SK-N-DZ (cell line): ENCODE measurements around the gene ITPRIP. TPM values are rescaled to one million over a fixed set of nuclear protein-coding genes. Genes with fewer than 3 reads are reported as not detected.
A peak's percentile ranks its signal among the peaks of the same experiment; 100 is the strongest.

ENCODE experiments used
- DNase-seq: peaks from one replicate; pipeline ENCODE4 v3.0.0-alpha.2; 2015; ENCODE audit warnings: low spot score
- polyA plus RNA-seq, 2 experiments: library from polyadenylated mRNA; depleted of rRNA; stranded (reverse); fragments of >200 nt; gene quantifications; 2 replicates each; pipeline ENCODE4 v1.2.3, GENCODE V29; 2014

ITPRIP gene, protein sequence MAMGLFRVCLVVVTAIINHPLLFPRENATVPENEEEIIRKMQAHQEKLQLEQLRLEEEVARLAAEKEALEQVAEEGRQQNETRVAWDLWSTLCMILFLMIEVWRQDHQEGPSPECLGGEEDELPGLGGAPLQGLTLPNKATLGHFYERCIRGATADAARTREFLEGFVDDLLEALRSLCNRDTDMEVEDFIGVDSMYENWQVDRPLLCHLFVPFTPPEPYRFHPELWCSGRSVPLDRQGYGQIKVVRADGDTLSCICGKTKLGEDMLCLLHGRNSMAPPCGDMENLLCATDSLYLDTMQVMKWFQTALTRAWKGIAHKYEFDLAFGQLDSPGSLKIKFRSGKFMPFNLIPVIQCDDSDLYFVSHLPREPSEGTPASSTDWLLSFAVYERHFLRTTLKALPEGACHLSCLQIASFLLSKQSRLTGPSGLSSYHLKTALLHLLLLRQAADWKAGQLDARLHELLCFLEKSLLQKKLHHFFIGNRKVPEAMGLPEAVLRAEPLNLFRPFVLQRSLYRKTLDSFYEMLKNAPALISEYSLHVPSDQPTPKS
- polyA plus RNA-seq (2014; cell fraction: cytosol; rRNA removed): 0.40 and 0.52 TPM in 2 replicates
- 0.04 and 0.88 TPM in 2 replicates for polyA plus RNA-seq (2014; cell fraction: nucleus; rRNA removed)

DNA sequence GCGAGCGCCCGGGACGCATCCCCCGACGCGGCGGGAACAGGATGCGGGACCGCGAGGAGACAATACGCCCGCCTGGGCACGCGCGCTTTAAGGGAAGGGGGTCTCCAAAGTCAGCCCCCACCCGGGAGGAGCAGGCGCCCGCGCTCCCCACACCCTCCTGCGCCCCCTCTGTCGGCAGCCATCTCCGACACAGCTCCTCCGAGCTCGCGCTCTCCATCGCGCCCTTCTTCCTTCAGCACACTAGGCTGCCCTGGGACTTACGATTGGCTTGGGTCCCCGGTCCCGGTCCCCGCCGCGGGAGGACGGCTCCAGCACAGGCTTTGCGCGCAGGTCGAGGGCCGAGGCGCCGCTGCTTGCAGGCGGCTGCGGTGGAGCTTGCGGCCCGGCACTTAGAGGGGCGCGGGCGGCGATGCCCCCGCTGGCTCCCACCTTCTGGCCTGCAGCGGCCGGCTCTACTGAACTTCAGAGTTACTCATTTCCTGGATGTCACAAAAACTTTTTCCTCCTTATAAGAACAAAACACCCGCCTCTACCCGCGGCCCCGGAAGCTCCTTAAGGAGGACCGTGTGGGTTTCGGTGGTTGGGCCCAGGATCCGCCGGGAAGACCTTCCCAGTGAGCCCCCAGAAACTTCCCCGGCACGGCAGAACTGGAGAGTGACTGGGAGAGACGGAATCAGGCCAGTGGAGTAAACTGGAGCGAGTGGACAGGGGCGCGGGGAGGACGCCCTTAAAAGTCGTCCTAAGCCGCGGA is at the start of gene ITPRIP:
Gene ITPRIP (minus strand): TSS at position 481 of the 751 bp plus-strand sequence. CDS start 22,414 bp downstream, outside the sequence.
- peak; percentile 52 for DNase-seq

DNA sequence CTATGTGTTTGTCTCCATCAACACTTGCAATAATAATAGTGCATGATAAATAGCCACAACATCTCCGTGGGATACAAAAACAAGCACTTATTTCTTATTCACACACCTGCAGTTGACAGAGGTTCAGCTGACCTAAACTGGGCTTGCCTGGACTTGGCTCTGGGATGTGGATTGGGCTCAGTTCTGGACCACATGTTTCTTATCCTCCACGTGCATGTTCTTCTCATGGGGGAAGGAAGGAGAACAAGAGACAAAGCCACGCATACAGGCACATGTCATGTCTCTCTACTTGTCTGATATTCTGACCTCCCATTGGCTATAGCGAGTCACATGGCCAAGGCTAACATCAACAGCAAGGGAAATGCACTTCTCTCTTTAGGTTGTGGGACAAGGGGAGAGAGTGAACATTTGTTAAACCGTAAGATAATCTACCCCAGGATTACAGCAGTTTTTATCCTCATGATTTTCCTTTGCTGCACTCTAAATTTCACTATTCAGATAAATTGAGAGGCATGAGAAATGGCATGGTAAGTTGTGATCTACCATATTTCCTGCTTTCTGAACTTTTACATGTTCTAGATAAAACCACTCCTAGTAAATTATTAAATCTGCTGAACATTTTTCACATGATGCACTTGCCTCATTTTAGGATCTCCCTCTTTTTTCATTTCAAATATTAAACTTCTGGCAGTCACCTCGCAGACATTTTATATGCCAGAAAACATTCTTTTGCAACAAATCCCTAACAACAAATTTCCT is 49.0 kb upstream of the ITPRIP start:
- no peak for DNase-seq

DNA sequence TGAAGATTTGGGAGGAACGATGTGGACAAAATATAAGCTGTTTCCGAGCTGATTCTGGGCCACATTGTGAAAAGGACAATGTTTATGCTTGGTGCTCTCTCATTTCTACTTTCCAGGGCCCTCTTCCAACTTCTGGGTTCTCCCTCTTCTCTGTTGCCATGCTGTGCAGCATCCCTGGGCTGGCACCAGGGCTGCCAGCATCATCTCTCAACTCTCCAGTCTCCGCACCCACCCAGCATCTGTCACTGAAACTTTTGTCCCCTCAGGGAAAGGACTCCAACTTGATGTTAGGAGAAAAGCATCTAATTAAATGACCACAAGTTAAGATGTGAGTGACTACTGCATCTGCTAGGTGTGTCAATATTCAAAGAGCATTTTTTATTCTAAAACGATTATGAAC is 42.1 kb upstream of the ITPRIP start:
- DNase-seq: no peak

DNA sequence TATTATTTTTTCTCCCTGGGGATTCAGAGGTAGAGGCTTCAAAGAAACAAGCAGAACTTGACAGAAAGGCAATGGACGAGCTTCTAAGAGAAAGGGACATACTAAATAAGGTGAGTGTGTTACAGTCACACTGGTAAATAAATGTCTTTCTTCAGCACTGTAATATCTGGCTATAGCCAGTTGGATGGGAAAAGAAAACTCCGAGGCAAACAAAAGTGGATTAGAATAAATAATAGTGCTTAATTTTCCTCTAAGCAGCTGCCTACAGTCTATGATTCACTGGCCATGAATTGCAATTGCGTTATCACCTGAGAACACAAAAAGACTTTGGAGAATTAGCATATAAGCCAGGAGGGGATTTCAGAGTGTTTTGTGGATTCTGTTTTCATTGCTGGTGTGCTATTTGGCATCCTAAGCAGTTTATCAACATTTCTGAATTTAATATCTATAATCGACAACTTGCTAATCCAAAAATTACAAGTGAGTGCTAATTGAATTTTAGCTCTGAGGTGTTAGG is 38.6 kb upstream of the ITPRIP start:
- no peak for DNase-seq

DNA sequence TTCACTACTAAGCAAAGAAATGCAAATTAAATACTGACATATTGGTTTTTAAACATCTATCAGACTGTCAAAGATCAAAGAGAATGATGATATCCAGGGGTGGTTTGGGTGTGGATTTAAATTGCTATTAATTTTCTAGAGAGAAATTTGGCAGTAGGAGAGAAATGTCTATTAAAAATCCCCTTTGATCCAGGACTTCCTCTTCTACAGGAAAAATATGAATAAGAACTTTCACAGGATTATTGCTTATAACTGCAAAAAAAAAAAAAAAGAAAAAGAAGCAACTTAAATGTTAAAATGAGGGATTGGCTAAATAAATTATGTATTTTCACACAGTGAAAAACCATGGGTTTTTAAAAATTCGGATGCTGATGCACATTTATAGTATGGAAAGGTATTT is 36.3 kb upstream of the ITPRIP start:
- no peak for DNase-seq

DNA sequence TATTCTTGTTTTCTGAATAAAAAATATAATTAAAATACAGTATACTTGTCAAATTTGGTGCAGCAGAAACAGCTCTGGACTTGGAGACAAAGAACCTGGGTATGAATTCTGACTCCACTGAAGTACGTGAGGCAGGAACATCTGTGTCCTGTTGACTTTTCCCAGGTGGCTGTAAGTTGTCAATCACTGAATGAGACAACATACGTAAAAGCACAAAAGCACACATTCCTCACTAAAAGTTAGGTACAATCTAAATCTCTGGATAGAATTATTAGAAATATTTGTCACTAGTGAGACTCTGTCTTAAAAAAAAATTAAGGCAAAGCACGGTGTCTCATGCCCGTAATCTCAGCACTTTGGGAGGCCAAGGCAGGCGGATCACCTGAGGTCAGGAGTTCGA is 33.5 kb upstream of the ITPRIP start:
- DNase-seq: no peak

DNA sequence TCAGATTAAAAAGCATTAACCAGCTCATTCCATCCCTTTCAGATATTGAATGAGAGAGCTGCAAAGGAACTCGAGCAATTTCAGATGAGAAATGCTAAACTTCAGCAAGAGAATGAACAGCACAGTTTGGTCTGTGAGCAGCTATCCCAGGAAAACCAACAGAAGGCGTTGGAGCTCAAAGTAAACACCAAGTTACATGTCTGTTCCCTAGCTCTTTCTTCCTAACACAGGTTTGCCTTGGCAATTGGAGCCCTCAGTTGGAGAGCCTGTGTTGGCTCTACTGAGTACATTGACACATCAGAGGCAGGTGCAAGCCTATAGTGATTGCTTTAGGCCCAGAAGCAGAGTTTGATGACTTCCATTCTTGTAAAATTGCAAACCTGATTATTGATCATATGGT is 30.1 kb upstream of the ITPRIP start:
- peak; percentile 86 for DNase-seq

DNA sequence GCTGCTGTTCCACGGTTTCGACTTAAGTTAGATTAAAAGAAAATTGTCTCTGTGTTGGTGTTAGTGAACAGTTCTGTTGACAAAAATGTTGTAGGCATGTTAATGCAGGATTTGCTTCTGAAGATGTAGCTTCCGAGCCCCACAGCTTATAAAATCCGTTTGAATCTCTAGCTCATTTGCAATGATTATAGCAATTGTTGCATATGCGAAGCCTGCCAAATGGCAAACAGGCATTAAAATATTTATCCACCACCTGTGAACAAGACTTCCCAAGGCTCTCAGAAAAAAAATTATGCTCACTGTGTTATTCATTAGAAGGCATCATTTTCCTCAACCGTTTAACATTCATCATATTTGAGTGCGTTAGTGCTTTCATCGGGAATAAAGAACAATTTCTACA is 29.6 kb upstream of the ITPRIP start:
- DNase-seq: no peak

DNA sequence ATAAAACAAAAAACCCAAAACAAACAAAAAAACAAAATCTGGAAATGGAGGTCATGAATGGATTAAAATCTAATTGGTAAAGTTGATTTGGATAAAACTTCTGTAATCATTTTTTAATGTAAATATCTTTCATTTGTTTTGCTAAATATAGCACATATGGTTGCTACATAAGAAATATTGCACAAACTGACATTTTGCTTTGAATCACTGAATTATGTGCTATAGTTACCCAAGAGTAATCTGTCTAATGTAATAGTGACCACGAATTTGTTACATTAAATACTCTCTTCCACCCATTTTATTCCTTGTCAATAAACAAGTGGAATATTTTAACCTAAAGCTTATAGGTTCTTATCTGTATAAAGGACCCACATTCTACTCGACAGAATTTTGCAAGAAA is 21.5 kb upstream of the ITPRIP start:
- DNase-seq: no peak

DNA sequence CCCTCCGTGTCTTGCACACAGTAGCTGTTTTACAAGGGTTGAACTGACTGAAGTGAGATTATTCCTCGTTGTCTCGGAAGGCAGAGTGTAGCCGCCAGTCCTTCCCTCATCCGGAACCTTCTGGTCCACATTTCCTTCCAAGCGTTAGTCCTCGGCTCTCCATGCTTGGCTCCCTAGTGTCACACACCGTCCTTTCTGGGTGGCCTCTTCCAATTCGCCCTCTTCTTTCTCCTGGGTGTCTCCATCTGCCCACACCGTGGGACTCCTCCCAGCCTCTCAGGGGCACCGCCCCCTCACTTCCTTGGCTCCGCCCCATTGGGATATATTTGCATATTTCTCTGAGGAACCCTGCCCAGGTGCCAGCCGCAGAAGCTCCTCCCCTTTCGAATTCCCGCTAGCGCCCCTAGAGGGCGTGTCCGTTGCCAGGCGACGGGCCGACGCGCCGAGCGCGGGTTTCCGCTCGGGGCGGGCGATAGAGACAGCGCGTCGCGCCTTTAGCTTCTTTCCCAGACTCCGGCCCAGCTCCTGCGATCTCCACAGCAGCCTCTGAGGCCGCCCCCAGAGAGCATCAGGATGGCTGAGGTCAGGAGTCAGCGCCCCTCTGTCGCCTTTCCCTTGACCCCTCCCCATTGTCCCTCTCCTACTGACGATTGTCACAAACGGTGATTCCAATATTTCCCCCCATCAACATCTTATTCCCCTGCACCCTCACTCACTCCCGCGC is 15.2 kb upstream of the ITPRIP start, which contains the start of gene CFAP58:
Gene CFAP58 (plus strand): TSS at position 509 of the 724 bp plus-strand sequence. CDS start 65 bp downstream, at position 574.
- DNase-seq: peak; percentile 85

DNA sequence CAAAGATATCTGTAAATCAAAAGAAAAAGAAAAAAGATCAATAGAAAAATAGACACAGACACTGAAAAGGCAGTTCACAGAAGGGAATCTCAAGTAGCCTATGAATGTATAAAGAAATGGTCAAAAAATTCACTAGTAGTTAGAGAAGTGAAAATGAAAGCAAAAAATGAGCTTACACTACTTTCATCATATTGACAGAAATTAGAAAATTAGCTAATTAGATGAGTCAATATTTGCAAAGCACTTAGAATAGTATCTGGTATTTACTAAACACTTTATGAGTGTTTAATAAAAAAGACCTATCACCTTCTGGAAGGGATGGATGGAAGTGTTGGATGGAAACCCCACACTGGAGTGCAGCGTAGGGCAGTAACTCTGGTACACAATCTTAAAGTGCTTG is 13.7 kb upstream of the ITPRIP start:
- no peak for DNase-seq

DNA sequence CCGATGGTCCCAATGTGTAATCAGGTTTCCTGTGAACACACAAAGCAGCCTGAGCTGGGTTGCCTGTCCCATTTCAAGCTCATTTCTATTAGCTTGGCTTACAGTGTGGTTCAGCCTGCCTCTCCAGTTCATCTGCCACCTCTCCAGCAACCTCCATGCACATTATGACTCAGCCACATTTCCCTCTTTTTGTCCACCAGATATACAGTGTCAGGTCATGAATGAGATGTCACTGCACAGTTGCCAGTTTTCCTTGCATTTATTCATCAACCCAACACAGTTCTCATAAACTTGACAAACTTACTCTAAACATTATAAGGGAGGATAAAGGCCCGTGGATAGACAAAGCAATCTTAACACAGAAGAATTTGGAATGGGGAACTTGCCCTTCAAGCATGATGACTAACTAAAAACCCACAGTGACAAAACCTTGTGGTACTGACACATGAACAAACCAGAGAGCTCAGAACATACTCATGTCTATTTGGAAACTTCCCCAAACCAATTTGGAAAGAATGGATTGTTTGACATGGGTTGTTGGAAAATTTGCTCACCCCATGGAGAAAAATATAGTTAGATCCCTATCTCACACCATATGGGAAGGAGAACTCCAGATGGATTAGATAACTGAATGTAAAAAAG is 12.9 kb upstream of the ITPRIP start:
- no peak for DNase-seq

DNA sequence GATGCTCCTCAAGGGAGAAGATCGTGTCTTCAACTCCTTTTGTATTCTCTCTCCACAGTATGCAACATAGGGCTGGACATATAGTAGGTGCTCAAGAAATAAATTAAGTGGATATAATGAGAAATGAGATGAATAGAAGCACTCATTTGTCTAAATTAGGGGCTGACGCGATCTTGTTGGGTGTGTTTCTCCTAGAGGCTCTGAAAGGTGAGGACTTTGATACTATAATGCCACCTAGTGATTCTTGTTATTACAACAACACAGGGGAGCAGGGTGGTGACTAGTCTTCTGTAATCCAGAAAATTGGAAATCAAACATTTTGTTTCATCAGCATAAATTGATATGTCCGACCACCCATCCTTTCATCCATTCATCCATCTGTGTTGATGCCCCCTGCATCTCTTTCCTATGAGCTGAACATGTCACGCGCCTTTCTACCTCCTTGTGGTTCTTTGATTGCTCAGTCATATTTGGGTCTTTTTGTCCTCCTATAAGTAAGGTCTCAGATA is 11.9 kb upstream of the ITPRIP start:
- DNase-seq: peak; percentile 34

DNA sequence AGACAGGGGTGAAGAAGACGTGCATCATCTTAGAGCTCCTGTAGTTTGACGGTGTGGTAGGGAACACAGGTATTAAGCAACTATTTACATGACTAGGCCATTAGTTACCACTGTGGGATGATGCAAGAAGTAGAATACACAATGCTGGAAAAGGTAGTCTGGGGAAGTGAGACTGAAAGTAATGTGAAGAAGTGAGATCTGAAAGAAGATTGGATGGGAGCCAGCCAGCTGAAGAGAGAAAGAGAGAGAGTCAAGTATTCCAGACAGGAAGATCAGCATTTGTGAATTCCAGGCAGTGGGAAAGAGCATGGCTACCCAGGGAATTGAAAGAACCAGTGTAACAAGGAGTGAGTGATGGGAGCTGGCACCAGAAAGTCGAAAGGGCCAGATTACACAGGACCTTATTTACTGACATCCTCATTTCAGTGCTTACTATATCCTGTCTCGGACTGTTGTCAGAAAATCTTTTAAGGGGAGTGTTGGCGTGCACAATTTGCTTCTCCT is 11.4 kb upstream of the ITPRIP start:
- DNase-seq: no peak

DNA sequence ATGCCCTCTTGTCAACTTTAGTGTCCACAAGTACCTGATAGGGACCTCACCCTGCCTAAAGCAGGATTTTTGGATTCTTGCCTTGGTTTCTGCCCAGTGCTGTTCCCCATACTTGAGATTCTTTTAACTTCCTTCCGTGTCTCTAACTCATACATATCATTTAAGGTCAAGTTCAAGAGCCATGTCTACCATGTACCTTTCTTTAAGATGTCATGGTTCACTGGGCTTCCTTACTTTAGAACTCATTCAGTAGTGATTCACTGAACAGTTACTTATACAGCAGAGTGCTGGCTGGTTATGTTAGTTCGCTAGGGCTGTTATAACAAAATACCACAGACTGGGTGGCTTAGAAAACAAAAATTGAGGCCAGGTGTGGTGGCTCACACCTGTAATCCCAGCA is 10.3 kb upstream of the ITPRIP start:
- no peak for DNase-seq

DNA sequence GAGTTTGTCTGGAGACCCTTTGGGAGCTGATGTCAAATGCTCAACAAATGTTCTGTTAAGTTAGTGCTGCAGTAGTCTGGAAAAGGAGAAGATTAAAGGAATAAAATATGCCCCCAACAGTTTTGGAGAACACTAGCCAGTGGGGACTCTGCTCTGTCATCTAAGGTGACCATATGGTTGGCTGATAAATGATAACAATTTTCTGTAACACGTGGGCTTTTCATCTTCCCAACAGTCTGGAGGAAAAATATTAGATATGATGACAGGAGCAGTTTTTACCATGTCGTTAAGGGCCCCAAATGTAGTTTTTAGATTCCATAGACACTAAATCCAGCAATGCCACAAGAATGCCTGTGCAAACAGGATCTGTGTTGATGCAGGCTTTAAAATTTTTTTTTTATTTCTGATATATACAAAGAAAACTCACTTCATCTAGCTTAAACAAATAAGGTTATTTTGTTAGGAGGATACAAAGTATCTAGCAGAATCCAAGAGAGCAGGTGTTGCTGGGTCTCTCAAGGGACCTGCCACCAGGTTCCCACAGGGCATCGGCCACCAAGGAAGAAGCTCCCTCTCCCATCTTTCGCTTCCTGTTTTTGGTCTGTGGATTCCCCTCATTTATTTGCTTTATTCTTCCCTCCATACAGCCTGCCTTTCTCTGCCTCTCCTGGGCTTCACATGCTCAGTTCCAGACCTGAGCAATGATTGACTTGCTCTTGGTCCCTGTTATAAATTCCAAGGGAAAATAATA is 9.2 kb upstream of the ITPRIP start:
- no peak for DNase-seq

DNA sequence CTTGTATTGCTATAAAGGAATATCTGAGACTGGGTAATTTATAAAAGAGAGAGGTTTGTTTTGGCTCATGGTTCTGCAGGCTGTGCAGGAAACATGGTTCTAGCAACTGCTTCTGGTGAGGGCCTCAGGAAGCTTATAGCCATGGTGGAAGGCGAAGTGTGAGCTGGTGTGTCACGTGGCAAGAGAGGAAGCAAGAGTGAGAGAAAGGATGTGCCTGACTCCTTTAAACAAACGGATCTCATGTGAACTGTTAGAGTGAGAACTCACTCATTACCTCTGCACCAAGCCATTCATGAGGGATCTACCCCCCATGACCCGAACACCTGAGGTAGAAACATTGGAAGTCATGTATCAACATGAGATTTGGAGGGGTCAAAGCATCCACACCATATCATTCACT is 7.7 kb upstream of the ITPRIP start:
- no peak for DNase-seq

DNA sequence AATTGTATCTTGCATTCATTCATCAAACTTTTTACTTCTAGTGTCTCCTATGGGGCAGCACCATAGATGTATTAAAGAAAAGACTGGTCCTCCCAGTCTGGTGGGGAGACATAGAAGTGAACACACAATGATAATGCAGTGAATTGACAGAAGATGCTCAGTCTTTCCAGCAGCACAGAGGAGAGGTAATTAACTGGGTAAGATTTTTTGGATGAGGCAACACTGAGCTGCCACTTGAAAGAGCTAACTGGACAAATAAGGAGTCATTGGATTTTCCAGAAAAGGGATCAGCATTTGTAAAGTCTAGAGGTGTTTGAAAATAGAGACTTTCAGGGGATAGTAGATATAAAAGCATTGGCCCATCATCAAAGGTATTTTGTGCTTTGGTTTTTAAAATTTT is 7.2 kb upstream of the ITPRIP start:
- DNase-seq: no peak

DNA sequence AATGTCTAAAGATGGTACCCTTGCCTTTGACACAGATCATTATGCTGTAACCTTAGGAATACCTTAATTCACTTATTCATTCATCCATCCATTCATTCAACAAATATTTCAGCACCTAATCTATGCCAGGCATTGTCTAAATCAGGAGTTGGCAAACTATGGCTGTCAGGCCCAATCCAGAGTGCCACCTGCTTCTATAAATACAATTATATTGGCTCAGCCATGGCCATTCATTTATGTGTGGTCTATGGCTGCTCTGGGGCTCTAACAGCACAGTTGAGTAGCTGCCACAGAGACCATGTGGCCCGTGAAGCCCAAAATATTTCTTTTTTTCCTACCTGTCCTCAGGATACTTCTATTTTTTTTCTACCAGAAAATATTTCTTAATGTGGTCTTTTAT is 6.0 kb upstream of the ITPRIP start:
- DNase-seq: no peak
